H1 (cell line): ENCODE results near the gene NR0B2. TPM values are rescaled to one million over a fixed set of nuclear protein-coding genes. Genes with fewer than 3 reads are reported as not detected.

Source experiments
- CTCF ChIA-PET: fragments of 300-600 bp; sonication (Branson Sonifier 250); formaldehyde crosslinking; loops from one replicate; lab custom pipeline; 2021; ENCODE audit not compliant: partially characterized antibody; lab: Charles Lee
- POLR2A ChIA-PET: fragments of 300-600 bp; sonication (Branson Sonifier 250); formaldehyde crosslinking; loops from one replicate; lab custom pipeline; 2021; ENCODE audit warnings: inconsistent platforms; ENCODE audit not compliant: partially characterized antibody; lab: Charles Lee
- DNase-seq, 2 experiments: peaks; one replicate each; pipeline versions ENCODE4 v3.0.0 to v3.0.0-alpha.2; 2010 to 2022; ENCODE audit warnings: low spot score in 2 of 2, low read depth in 1 of 2, mixed read lengths in 1 of 2
- FAIRE-seq: peaks from 2 replicates; lab custom pipeline; 2011; peaks lifted over from hg19 to GRCh38; lab: Jason Lieb, UNC
- H2AFZ ChIP-seq: 2 replicates; pipeline ENCODE4 v1.8.1; 2012; ENCODE audit warnings: low read length, inconsistent platforms
- H2AK5ac ChIP-seq: 2 replicates; pipeline ENCODE4 v1.6.1; 2013; ENCODE audit warnings: low read depth, low read length
- H2BK120ac ChIP-seq: replicated peaks from 2 replicates; pipeline ENCODE3; 2013; ENCODE audit warnings: low read depth, low read length, inconsistent platforms
- H2BK12ac ChIP-seq: 2 replicates; pipeline ENCODE4 v1.6.1; 2013; ENCODE audit warnings: low read depth, low read length
- H2BK15ac ChIP-seq: 2 replicates; pipeline ENCODE4 v1.6.1; 2013; ENCODE audit warnings: low read length
- H2BK20ac ChIP-seq: 2 replicates; pipeline ENCODE4 v1.6.1; 2013; ENCODE audit warnings: low read length
- H2BK5ac ChIP-seq: 2 replicates; pipeline ENCODE4 v1.6.1; 2013; ENCODE audit warnings: low read depth, low read length
- H3K14ac ChIP-seq: 2 replicates; pipeline ENCODE4 v1.6.1; 2013; ENCODE audit warnings: inconsistent platforms; ENCODE audit not compliant: insufficient read length
- H3K18ac ChIP-seq: 2 replicates; pipeline ENCODE4 v1.6.1; 2013; ENCODE audit warnings: low read length; ENCODE audit errors: extremely low read depth
- H3K23ac ChIP-seq: 2 replicates; pipeline ENCODE4 v1.6.1; 2013; ENCODE audit warnings: inconsistent platforms; ENCODE audit not compliant: insufficient read length
- H3K23me2 ChIP-seq: 2 replicates; pipeline ENCODE4 v1.6.1; 2013; ENCODE audit warnings: low read depth, low read length
- H3K27ac ChIP-seq: 2 replicates; pipeline ENCODE4 v1.6.1; 2011; ENCODE audit warnings: low read depth, low read length, inconsistent platforms
- H3K27me3 ChIP-seq, 4 experiments: replicated peaks in 1 of 4; 1 replicate in 1 of 4; 2 replicates in 3 of 4; pipeline versions ENCODE4 v1.6.1 to v1.8.1; 2011 to 2013; ENCODE audit warnings: low read length in 3 of 4, mild to moderate bottlenecking in 3 of 4, inconsistent platforms in 2 of 4, mixed read lengths in 2 of 4, moderate library complexity in 1 of 4; ENCODE audit not compliant: control insufficient read depth in 3 of 4, insufficient read depth in 3 of 4; ENCODE audit errors: extremely low read depth in 1 of 4
- H3K36me3 ChIP-seq, 4 experiments: 2 replicates each; pipeline versions ENCODE4 v1.6.1 to v1.8.1; 2011 to 2013; ENCODE audit warnings: mild to moderate bottlenecking in 4 of 4, low read length in 3 of 4, moderate library complexity in 2 of 4, control low read depth in 1 of 4, inconsistent platforms in 1 of 4; ENCODE audit not compliant: insufficient read depth in 4 of 4, control insufficient read depth in 2 of 4
- H3K4ac ChIP-seq: replicated peaks from 2 replicates; pipeline ENCODE3; 2013; ENCODE audit warnings: low read length, low read depth, mixed read lengths, inconsistent platforms; ENCODE audit not compliant: insufficient read length
- H3K4me1 ChIP-seq, 4 experiments: replicated peaks in 1 of 4; 1 replicate in 1 of 4; 2 replicates in 3 of 4; pipeline versions ENCODE4 v1.6.1 to v1.8.1; 2011 to 2013; ENCODE audit warnings: low read length in 3 of 4, inconsistent platforms in 2 of 4, mixed read lengths in 1 of 4; ENCODE audit not compliant: insufficient read depth in 4 of 4, control insufficient read depth in 3 of 4
- H3K4me2 ChIP-seq, 2 experiments: 2 replicates each; pipeline versions ENCODE4 v1.6.1 to v1.8.1; 2011 to 2013; ENCODE audit warnings: low read depth in 2 of 2, low read length in 2 of 2, control low read depth in 1 of 2, inconsistent platforms in 1 of 2, mild to moderate bottlenecking in 1 of 2; ENCODE audit not compliant: insufficient read depth in 1 of 2
- H3K4me3 ChIP-seq, 4 experiments: fragments of 200-600, 300-600 bp in 1 of 4; sonication (generic), shearing (Covaris generic), sonication (Bioruptor Twin) in 1 of 4; 2 replicates each; pipeline versions ENCODE4 v1.5.1 to v1.8.1; 2011 to 2016; ENCODE audit warnings: low read length in 4 of 4, low read depth in 3 of 4, control low read depth in 2 of 4, inconsistent platforms in 2 of 4, mild to moderate bottlenecking in 2 of 4, mixed read lengths in 1 of 4, moderate library complexity in 1 of 4; ENCODE audit not compliant: insufficient read depth in 2 of 4; ENCODE audit errors: extremely low read depth in 1 of 4
- H3K56ac ChIP-seq: replicated peaks from 2 replicates; pipeline ENCODE3; 2013; ENCODE audit warnings: low read depth, mild to moderate bottlenecking, mixed read lengths, low read length, inconsistent platforms; ENCODE audit not compliant: insufficient read length
- H3K79me1 ChIP-seq: 2 replicates; pipeline ENCODE4 v1.6.1; 2013; ENCODE audit warnings: low read depth, low read length, control low read depth
- H3K79me2 ChIP-seq, 2 experiments: 2 replicates each; pipeline versions ENCODE4 v1.6.1 to v1.8.1; 2012 to 2013; ENCODE audit warnings: low read length in 2 of 2, mild to moderate bottlenecking in 2 of 2, inconsistent platforms in 1 of 2; ENCODE audit not compliant: insufficient read depth in 2 of 2, control insufficient read depth in 1 of 2
- H3K9ac ChIP-seq, 4 experiments: replicated peaks in 1 of 4; 1 replicate in 1 of 4; 2 replicates in 3 of 4; pipeline versions ENCODE4 v1.6.1 to v1.8.1; 2011 to 2013; ENCODE audit warnings: low read depth in 3 of 4, low read length in 3 of 4, control low read depth in 2 of 4, mild to moderate bottlenecking in 2 of 4, moderate library complexity in 2 of 4, inconsistent platforms in 1 of 4; ENCODE audit errors: extremely low read depth in 1 of 4
- H3K9me3 ChIP-seq, 2 experiments: 2 replicates each; pipeline versions ENCODE4 v1.6.1 to v1.8.1; 2012 to 2013; ENCODE audit warnings: mild to moderate bottlenecking in 2 of 2, moderate library complexity in 2 of 2, control low read depth in 1 of 2, inconsistent platforms in 1 of 2, low read depth in 1 of 2, low read length in 1 of 2, mixed read lengths in 1 of 2; ENCODE audit not compliant: insufficient read depth in 2 of 2
- H4K20me1 ChIP-seq, 2 experiments: replicated peaks in 1 of 2; 2 replicates each; pipeline versions ENCODE3 to v1.8.1; 2011 to 2013; ENCODE audit warnings: inconsistent platforms in 2 of 2, low read length in 2 of 2, mild to moderate bottlenecking in 1 of 2; ENCODE audit not compliant: insufficient read depth in 2 of 2, control insufficient read depth in 1 of 2
- H4K5ac ChIP-seq: 2 replicates; pipeline ENCODE4 v1.6.1; 2013; ENCODE audit warnings: low read length, low read depth, mixed read lengths, inconsistent platforms; ENCODE audit not compliant: insufficient read length
- H4K8ac ChIP-seq: 2 replicates; pipeline ENCODE4 v1.8.0; 2013; ENCODE audit warnings: mild to moderate bottlenecking, moderate library complexity, low read length, inconsistent platforms; ENCODE audit not compliant: insufficient read depth; ENCODE audit errors: extremely low read depth
- H4K91ac ChIP-seq: replicated peaks from 2 replicates; pipeline ENCODE3; 2013; ENCODE audit warnings: low read length, mixed read lengths, inconsistent platforms; ENCODE audit not compliant: insufficient read length
- EP300 ChIP-seq, 2 experiments: IDR thresholded peaks; 1 replicate in 1 of 2; 2 replicates in 1 of 2; pipeline ENCODE4 v1.6.1; 2011 to 2012; ENCODE audit warnings: low read depth in 2 of 2, low read length in 2 of 2, mild to moderate bottlenecking in 2 of 2, borderline replicate concordance in 1 of 2, inconsistent platforms in 1 of 2, moderate library complexity in 1 of 2
- HDAC2 ChIP-seq, 2 experiments: fragments of 300-600 bp in 1 of 2; sonication (generic) in 1 of 2; IDR thresholded peaks; 2 replicates each; pipeline ENCODE4 v1.6.1; 2011 to 2012; ENCODE audit warnings: low read depth in 2 of 2, low read length in 2 of 2, mild to moderate bottlenecking in 2 of 2, moderate library complexity in 2 of 2, borderline replicate concordance in 1 of 2, inconsistent platforms in 1 of 2
- KDM5A ChIP-seq: fragments of 200-600 bp; IDR thresholded peaks from 2 replicates; pipeline ENCODE4 v1.7.1; 2012; ENCODE audit warnings: mild to moderate bottlenecking, low read length, inconsistent platforms, mixed read lengths
- SIN3A ChIP-seq, 2 experiments: IDR thresholded peaks in 1 of 2; conservative IDR thresholded peaks in 1 of 2; 2 replicates each; pipeline ENCODE4 v1.6.1; 2011 to 2012; ENCODE audit warnings: low read length in 2 of 2, improper control_type of control experiment in 1 of 2, low read depth in 1 of 2, mild to moderate bottlenecking in 1 of 2
- SIRT6 ChIP-seq: IDR thresholded peaks from one replicate; pipeline ENCODE4 v1.7.1; 2012; ENCODE audit warnings: low read length, inconsistent platforms
- SRF ChIP-seq: IDR thresholded peaks from 2 replicates; pipeline ENCODE4 v1.6.1; 2011; ENCODE audit warnings: mild to moderate bottlenecking, low read depth, low read length, moderate library complexity
- WGBS, 2 experiments: shearing (Covaris generic) in 1 of 2; methylation state at CpG; one replicate each; pipeline versions ENCODE4 v1.1.6 to v1.1.7; 2013 to 2015; ENCODE audit warnings: low lambda C conversion rate in 2 of 2, mixed read lengths in 2 of 2, inconsistent platforms in 1 of 2, low coverage in 1 of 2, missing lambda C conversion rate in 1 of 2; ENCODE audit not compliant: insufficient replicate concordance in 2 of 2, insufficient coverage in 1 of 2, insufficient read length in 1 of 2; ENCODE audit errors: extremely low coverage in 1 of 2, missing lambda C conversion rate in 1 of 2; 5-methylcytosine and 5-hydroxymethylcytosine counted together
- polyA plus RNA-seq, 7 experiments: library from polyadenylated mRNA; depleted of rRNA in 3 of 7; stranded (reverse) in 5 of 7; unstranded in 2 of 7; fragments of >200 nt in 5 of 7; fragments of 200-250 nt in 2 of 7; gene quantifications; 1 replicate in 5 of 7; 2 replicates in 1 of 7; 4 replicates in 1 of 7; pipeline versions ENCODE4 v1.2.1 to v1.2.3, GENCODE V29; 2011 to 2013; ENCODE audit warnings: missing spikeins in 2 of 7, mixed read lengths in 2 of 7
- total RNA-seq: library from RNA; stranded (reverse); fragmentation: NEBNext Ultra II Directional; extraction: Animal tissue kit (Norgen Biotek cat#: 25700); gene quantifications from 2 replicates; pipeline ENCODE4 v1.2.1, GENCODE V29; 2021
- TF ChIP-seq, protein P1 (sequence below): IDR thresholded peaks from 2 replicates; pipeline ENCODE4 v1.6.1; 2011; ENCODE audit warnings: low read depth, mild to moderate bottlenecking, low read length; ENCODE audit not compliant: insufficient read depth

NR0B2 gene
- total and polyA plus RNA-seq, 2 of the 8 experiments (the other 6 are each of a cell fraction or from before 2014, with no cell fraction given), result not detected

DNA sequence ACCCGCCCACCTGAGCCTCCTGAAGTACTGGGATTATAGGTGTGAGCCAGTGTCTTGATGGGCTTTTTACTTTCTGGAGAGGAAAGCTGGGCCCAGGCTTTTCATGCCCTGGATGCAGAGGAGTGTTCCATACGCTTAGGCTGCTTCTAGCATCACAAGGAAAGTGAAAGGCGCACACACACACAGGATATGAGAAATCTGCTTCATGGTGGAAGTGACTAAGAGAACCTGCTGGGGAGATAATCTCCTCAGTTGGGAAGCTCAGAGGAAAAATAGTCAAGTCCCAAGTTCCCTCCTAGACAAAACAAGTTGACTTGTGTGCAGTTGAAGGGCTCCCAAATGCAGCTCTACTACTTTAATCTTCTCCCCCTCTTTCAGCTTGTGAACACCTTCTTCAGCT is 9.9 kb upstream of the NR0B2 start:
- Histone ChIP-seq H4K20me1 (peaks cover 0 to 13% of the 10 kb centered on the region in 2 experiments), H4K8ac (no peak overlapping the region), H2BK15ac (no peak overlapping the region), H2AFZ (no peak overlapping the region), H3K4me1 (peaks cover 0 to 6% (median 4%) of the 10 kb centered on the region in 4 experiments; a peak in 3 of 7 replicates), H3K27me3 (no peaks in the 10 kb centered on the region), H2BK5ac (no peak overlapping the region), H3K79me2 (peaks cover 14 to 46% of the 10 kb centered on the region in 2 experiments), H3K4ac (no peak overlapping the region), H3K27ac (no peak overlapping the region), H2BK20ac (no peak overlapping the region), H3K9ac (no peak overlapping the region), H2AK5ac (no peak overlapping the region), H3K4me2 (no peak overlapping the region; a peak in 1 of 4 replicates), H4K5ac (no peak overlapping the region), H2BK12ac (no peak overlapping the region), H3K18ac (no peak overlapping the region), H3K14ac (no peak overlapping the region), H3K4me3 (no peak overlapping the region), H3K9me3 (no peaks in the 10 kb centered on the region), H3K23ac (no peak overlapping the region), H2BK120ac (no peak overlapping the region), H3K36me3 (peaks cover 15 to 47% (median 33%) of the 10 kb centered on the region in 4 experiments), H3K23me2 (peaks cover 9% of the 10 kb centered on the region), H3K79me1 (peaks cover 11% of the 10 kb centered on the region), H4K91ac (no peak overlapping the region), H3K56ac (no peak overlapping the region)
- DNase-seq (no peak), FAIRE-seq (no peak)
- CTCF ChIA-PET, result interaction anchor here (0.6 to 1.2 kb wide), 4 partner anchors 11 to 430 kb away, joined by 3 to 4 read pairs (median 3); no protein-coding TSS in a partner anchor
- POLR2A ChIA-PET, result interaction anchor here (0.5 to 1.5 kb wide), 3 partner anchors 33 to 275 kb away, joined by 3 to 4 read pairs (median 4); partner anchors contain the start of gene GPN2
- TF ChIP-seq SIN3A (conservative IDR thresholded peaks at IDR 0.05 in 1 of 2, IDR thresholded peaks at IDR 0.05 in 1 of 2; ENCODE audit: low read depth in 1 of 2, low read length in 2 of 2) (no peak), SIRT6 (no peak), EP300 (IDR thresholded peaks at IDR 0.05; ENCODE audit: borderline replicate concordance in 1 of 2, low read depth in 2 of 2, low read length in 2 of 2) (no peak), KDM5A (no peak), HDAC2 (IDR thresholded peaks at IDR 0.05; ENCODE audit: borderline replicate concordance in 1 of 2, low read depth in 2 of 2, low read length in 2 of 2) (no peak), SRF (no peak)
- TF ChIP-seq, protein P1, sequence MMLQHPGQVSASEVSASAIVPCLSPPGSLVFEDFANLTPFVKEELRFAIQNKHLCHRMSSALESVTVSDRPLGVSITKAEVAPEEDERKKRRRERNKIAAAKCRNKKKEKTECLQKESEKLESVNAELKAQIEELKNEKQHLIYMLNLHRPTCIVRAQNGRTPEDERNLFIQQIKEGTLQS, result no peak
- WGBS, 2 experiments, result 88% methylated on average over 3 of the region's 3 CpGs; no CpG with 5 or more reads in 1 of the 2 experiments
